ENCODE data around the gene CTSD. TPM values are rescaled to one million over a fixed set of nuclear protein-coding genes. Genes with fewer than 3 reads are reported as not detected.

CTSD gene
- total RNA-seq, 2 experiments from 2014 or later, result 133 to 165 TPM

DNA sequence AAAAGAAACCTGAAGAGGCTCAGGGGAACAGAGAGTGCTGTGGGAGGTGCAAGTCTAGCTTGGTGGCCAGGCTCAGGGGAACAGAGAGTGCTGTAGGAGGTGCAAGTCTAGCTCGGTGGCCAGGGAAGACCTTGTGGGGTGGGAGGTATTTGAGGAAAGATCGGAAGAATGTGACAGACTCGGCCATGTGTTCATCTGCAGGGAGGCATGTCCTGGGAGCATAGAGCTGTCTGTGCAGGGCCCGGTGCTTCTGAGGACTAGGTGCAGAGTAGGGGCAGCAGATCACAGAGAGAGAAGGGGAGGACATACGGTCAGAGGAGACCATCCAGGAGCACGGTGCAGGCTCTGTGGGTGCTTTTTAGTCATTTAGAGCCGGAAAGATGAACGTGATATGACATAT lies 24.2 kb downstream of the CTSD start:
- H3K9me3 Mint-ChIP-seq (ENCODE audit: low read depth), result peaks cover 10% of the 10 kb centered on the region
- H3K27me3 Mint-ChIP-seq, result peaks cover 28% of the 10 kb centered on the region
- CTCF ChIA-PET, result no interaction called here
- ATAC-seq (no peak), DNase-seq (no peak)
- peaks cover 3% of the 10 kb centered on the region for H3K36me3 Mint-ChIP-seq
- no peak overlapping the region for H3K27ac Mint-ChIP-seq
- no peak overlapping the region for H3K4me3 Mint-ChIP-seq
- H3K4me1 Mint-ChIP-seq, result no peaks in the 10 kb centered on the region

DNA sequence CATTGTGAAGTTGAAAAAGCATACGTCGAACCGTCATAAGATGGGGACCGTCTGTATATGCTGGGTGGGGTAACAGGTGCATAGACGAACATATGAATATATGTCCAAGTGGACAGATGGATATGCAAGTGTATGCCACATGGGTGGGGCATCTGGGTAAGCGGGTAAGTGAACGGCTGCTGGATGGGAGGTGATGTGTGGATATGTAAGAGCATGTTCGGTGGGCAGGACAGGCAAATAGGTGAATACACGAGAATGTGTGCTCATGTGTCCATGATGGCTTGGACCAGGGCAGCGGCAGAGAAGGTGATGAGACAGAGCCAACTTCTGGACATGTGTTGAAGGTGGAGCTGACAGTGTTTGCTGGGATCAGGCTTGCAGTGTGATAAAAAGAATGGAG lies 25.3 kb downstream of the CTSD start:
- peaks cover 3% of the 10 kb centered on the region for H3K36me3 Mint-ChIP-seq
- H3K4me3 Mint-ChIP-seq, result no peak overlapping the region
- DNase-seq, result no peak

DNA sequence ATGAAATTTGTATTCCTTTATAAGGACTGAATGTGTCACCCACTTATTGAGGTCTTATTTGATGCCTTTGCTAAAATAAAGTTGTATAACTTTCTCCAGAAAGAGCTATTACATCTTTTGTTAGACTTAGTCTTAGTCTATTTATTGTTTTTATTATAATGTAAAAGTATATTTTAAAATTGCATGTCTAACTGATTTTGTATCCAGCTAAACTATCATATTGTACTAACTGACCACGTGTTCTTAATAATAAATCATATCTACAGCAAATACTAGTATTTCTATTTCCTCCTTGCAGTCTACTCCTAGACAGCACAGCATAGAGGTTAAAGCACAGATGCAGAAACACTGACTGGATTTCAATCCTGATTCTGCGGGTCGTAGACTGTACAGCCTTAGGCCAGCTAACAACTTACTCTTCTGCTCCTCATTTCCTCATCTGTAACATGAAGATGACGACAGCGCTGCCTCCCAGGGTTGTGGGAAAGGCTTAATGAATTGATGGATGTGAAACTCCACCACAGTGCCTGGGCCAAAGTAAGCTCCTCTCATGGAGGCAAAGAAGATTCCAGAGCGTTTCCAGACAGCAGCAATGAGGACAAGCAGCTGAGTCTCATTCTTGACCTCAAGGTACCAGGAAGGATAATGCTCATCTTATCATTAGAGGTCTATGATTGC lies 26.5 kb downstream of the CTSD start:
- H3K9me3 Mint-ChIP-seq (ENCODE audit: low read depth), result peaks cover 10% of the 10 kb centered on the region
- ATAC-seq (no peak), DNase-seq (no peak)
- CTCF ChIA-PET, result interaction anchor here (1.4 kb wide), 1 partner anchor 43 kb away, joined by 6 read pairs; no protein-coding TSS in a partner anchor
- peaks cover 37% of the 10 kb centered on the region for H3K27me3 Mint-ChIP-seq
- H3K4me3 Mint-ChIP-seq, result no peak overlapping the region
- peaks cover 11% of the 10 kb centered on the region for H3K4me1 Mint-ChIP-seq
- H3K27ac Mint-ChIP-seq, result no peak overlapping the region
- H3K36me3 Mint-ChIP-seq, result peaks cover 3% of the 10 kb centered on the region

More for the DNA sequence above, 25.3 kb downstream of the CTSD start:
- no peak overlapping the region for H3K27ac Mint-ChIP-seq
- H3K4me1 Mint-ChIP-seq, result peaks cover 10% of the 10 kb centered on the region
- peaks cover 33% of the 10 kb centered on the region for H3K27me3 Mint-ChIP-seq
- CTCF ChIA-PET, result interaction anchor here (1.4 kb wide), 1 partner anchor 94 kb away, joined by 5 read pairs; no protein-coding TSS in a partner anchor
- H3K9me3 Mint-ChIP-seq (ENCODE audit: low read depth), result peaks cover 10% of the 10 kb centered on the region
- no peak for ATAC-seq

DNA sequence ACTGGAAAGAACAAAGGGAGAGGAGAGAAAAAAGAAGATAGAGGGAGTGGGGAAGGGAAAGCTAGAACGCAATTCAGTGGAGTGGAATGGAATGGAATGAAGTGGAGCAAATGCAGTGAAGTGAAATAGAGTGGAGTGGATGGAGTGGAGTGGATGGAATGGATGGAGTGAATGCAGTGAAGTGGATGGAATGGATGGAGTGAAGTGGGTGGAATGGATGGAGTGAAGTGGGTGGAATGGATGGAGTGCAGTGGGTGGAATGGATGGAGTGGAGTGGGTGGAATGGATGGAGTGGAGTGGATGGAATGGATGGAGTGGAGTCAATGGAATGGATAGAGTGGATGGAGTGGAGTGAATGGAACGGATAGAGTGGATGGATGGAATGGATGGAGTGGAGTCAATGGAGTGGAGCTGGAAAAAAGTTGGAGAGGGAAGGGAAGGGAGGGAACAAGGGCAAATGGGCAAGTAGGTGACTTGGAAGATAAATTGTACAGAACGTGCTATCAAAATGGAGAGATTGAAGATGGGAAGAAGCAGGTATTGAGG lies 27.2 kb downstream of the CTSD start:
- ATAC-seq, result no peak
- peaks cover 13% of the 10 kb centered on the region for H3K4me1 Mint-ChIP-seq
- CTCF ChIA-PET, result interaction anchor here (1.4 kb wide), 1 partner anchor 42 kb away, joined by 6 read pairs; no protein-coding TSS in a partner anchor

DNA sequence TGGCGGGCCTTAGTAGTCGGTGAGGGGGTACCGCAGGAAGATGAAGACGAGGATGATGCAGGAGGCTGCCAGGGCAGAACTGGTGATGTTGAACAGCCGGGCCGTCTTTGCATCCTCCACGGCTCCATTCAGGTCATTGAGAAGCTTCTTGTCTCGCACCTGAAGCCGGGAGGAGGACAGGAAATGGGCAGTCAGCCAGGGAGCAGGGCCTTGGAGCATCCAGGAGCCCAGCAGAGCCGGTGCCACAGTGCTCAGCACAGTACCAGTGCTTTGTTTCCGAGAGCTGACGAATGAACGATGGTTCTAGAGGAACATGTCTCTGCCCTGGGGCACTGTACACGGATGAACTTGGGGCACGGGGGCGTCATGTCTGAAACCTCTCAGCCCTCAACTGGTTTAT lies 28.5 kb downstream of the CTSD start:
- no peak for DNase-seq
- CTCF ChIA-PET, result interaction anchor here (1.8 to 2.8 kb wide), 2 partner anchors 11 to 97 kb away, joined by 5 to 16 read pairs; no protein-coding TSS in a partner anchor
- no peak overlapping the region for H3K27ac Mint-ChIP-seq
- peaks cover 42% of the 10 kb centered on the region for H3K27me3 Mint-ChIP-seq
- H3K4me1 Mint-ChIP-seq, result peaks cover 25% of the 10 kb centered on the region
- ATAC-seq, result no peak
- H3K4me3 Mint-ChIP-seq, result no peak overlapping the region
- peaks cover 19% of the 10 kb centered on the region for H3K9me3 Mint-ChIP-seq (ENCODE audit: low read depth)
- peaks cover 3% of the 10 kb centered on the region for H3K36me3 Mint-ChIP-seq

More for the DNA sequence above, 27.2 kb downstream of the CTSD start:
- peaks cover 44% of the 10 kb centered on the region for H3K27me3 Mint-ChIP-seq
- DNase-seq, result no peak
- H3K9me3 Mint-ChIP-seq (ENCODE audit: low read depth), result peaks cover 11% of the 10 kb centered on the region
- H3K27ac Mint-ChIP-seq, result no peak overlapping the region
- H3K36me3 Mint-ChIP-seq, result peaks cover 3% of the 10 kb centered on the region
- no peak overlapping the region for H3K4me3 Mint-ChIP-seq

DNA sequence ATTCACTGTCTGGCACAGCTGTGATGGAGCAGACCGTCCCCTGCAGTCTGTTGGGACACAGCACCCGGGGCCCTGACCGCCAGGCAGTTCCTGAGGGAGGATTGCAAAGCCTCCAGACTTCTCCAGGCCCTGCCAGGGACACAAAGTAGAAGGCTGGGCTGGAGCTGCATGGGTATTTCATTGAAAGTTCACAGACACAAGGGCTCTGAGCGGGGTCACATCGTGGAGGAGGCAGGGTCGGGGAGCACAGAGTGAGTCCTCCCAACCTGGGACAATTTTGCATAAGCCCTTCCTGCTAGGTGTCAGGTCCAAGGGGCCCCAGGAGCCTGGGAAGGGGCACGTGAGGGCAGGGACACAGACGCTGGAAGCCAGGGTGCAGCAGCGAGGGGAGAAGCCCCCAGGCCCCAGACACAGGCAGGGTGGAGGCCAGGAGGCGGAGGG lies 29.1 kb downstream of the CTSD start:
- DNase-seq (no peak), ATAC-seq (no peak)
- Mint-ChIP-seq H3K27me3 (peaks cover 40% of the 10 kb centered on the region), H3K4me3 (no peak overlapping the region), H3K36me3 (peaks cover 3% of the 10 kb centered on the region), H3K27ac (no peak overlapping the region), H3K4me1 (peaks cover 31% of the 10 kb centered on the region), H3K9me3 (ENCODE audit: low read depth) (peaks cover 19% of the 10 kb centered on the region)
- CTCF ChIA-PET, result interaction anchor here (1.8 to 2.8 kb wide), 2 partner anchors 10 to 97 kb away, joined by 5 to 16 read pairs; no protein-coding TSS in a partner anchor

DNA sequence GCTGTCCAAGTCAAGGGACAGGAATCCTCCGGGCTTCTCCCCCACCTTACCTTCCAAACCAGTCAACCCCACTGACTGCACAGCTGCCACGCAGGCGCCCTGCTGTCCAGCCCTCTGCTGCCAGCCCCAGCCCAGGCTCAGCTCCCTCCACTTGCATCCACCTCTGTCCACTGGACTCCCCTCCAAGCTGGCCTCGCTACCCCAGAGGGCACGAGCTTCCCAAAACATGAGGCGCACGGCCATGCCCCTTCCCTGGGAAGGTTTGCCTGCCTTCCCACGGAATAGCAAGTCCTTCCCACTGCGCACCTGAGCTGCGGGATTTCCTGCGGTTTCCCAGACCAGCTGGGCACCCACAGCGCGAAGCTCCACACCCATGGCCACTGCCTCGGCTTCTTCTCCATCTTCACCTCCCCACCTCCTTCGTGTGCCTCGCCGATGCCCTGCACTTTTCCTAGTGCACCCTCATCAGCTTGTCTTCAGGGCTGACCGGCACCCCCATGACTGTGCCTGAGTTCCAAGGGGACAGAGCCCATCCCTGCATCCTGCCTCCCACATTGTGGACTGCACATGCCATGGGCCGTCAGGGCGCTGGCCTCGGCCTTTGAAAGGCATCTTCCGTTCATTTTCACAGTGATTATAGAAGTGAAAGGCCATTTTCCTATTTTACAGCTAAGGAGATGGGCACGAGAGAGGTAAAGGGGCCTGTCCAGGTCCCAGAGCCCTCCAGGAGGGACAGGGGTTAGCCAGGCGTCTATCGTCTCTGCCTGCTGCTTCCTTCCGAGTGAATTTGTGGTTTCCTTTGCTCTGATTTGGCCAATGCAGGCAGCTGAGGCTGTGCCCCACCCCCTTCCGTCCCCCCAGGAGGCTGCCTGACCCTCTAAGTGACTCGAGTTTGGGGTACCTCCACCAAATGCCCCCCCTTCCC lies 29.7 kb downstream of the CTSD start:
- Mint-ChIP-seq H3K4me3 (no peak overlapping the region), H3K36me3 (peaks cover 3% of the 10 kb centered on the region), H3K9me3 (ENCODE audit: low read depth) (peaks cover 19% of the 10 kb centered on the region), H3K27me3 (peaks cover 36% of the 10 kb centered on the region), H3K4me1 (peaks cover 38% of the 10 kb centered on the region), H3K27ac (no peak overlapping the region)
- CTCF ChIA-PET, result interaction anchor here (1.0 to 2.8 kb wide), 4 partner anchors 10 to 98 kb away, joined by 3 to 16 read pairs (median 5); no protein-coding TSS in a partner anchor
- DNase-seq (no peak), ATAC-seq (no peak)

DNA sequence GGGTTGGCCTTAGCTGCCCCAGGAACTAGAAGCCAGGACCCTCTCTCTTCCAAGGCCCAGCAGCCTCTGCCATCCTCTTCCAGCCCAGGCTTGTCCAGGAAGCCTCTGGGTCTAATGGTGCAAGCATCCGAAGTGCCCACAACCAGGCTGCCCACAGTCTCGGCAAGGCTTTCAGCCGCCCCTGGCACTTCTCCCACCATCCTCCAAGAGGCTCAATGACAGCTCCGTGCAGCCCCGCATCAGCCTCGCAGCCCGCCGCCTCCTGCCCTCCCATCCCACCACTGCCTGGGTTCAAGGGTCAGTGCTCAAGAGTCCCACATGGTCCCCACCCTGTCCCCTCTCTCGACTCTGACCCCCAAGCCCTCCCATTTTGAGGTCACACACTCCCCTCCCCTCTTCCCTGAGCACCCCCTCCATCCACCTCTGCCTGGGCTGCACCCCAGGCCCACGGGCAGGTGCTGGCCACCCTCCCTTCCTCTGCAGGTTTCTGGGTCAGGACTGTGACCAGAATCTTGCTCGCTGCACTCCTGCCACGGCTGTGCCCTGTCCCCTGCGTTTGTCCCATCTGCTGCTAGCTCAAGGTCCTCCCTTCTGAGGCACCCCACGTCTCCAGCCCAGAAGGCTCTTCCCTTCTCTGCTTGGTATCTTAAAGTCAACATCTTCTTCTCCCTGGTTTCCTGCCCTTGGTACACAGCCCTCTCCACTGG lies 30.6 kb downstream of the CTSD start:
- H3K4me1 Mint-ChIP-seq, result peaks cover 45% of the 10 kb centered on the region
- H3K27me3 Mint-ChIP-seq, result peaks cover 36% of the 10 kb centered on the region
- peaks cover 3% of the 10 kb centered on the region for H3K36me3 Mint-ChIP-seq
- DNase-seq, result no peak
- peaks cover 19% of the 10 kb centered on the region for H3K9me3 Mint-ChIP-seq (ENCODE audit: low read depth)
- CTCF ChIA-PET, result interaction anchor here (1.0 to 2.8 kb wide), 3 partner anchors 26 to 99 kb away, joined by 3 to 16 read pairs (median 5); no protein-coding TSS in a partner anchor
- no peak overlapping the region for H3K27ac Mint-ChIP-seq
- no peak for ATAC-seq
- no peak overlapping the region for H3K4me3 Mint-ChIP-seq

DNA sequence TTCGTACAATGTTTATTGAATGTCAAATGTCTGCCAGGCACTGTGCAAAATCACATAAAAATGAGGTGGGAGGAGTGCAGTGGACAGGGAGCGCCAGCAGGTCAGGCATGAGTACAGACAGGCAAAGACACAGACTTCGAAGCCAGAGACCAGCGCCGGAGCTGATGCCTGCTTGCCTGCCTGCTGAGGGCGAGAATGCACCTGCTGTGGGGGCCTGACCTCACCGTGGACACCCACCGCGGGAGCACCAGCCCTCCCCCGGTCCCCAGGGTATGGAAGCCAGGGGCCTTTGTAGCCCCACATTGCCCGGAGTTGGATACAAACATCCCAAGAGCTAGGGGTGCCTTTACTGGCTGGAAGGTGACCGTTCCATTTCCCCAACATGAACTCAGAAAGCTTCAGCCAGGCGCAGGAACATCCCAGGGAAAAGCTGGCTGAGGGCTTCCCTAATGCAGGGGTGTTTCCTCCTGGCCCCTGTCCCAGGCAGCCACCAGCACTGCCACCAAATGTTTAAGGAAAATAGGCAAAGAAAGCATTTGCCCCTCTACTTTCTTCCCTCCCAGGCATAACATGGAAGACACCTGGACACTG lies 31.2 kb downstream of the CTSD start:
- Mint-ChIP-seq H3K27me3 (peaks cover 38% of the 10 kb centered on the region), H3K36me3 (peaks cover 3% of the 10 kb centered on the region), H3K9me3 (ENCODE audit: low read depth) (peaks cover 19% of the 10 kb centered on the region), H3K27ac (no peak overlapping the region), H3K4me3 (no peak overlapping the region), H3K4me1 (peaks cover 51% of the 10 kb centered on the region)
- CTCF ChIA-PET, result interaction anchor here (0.6 to 2.8 kb wide), 4 partner anchors 26 to 100 kb away, joined by 3 to 16 read pairs (median 4); no protein-coding TSS in a partner anchor
- ATAC-seq (no peak), DNase-seq (no peak)

DNA sequence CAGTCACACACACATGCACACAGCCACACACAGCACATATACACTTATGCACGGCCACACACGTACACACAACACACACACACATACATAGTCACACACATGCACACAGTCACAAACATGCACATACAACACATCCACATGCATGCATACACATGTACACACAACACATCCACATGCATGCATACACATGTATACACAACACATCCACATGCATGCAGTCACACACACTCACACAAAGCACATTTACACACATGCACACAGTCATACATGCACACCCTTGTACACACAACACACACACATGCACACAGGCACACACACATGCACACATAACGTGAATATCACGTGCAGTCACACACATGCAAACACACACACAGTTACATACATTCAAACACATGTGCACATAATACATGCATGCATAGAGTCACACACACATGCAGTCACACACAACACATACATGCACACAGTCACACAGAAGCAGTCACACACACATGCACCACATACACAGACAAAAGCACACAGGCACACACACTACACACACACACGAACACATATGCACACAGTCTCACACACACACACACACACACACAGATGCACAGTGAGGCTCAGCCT lies 32.2 kb downstream of the CTSD start:
- CTCF ChIA-PET, result interaction anchor here (0.6 kb wide), 1 partner anchor 54 kb away, joined by 3 read pairs; no protein-coding TSS in a partner anchor
- Mint-ChIP-seq H3K4me1 (peaks cover 60% of the 10 kb centered on the region), H3K9me3 (ENCODE audit: low read depth) (peaks cover 16% of the 10 kb centered on the region), H3K36me3 (peaks cover 2% of the 10 kb centered on the region), H3K27ac (no peak overlapping the region), H3K4me3 (no peak overlapping the region), H3K27me3 (peaks cover 39% of the 10 kb centered on the region)
- DNase-seq (no peak), ATAC-seq (no peak)

DNA sequence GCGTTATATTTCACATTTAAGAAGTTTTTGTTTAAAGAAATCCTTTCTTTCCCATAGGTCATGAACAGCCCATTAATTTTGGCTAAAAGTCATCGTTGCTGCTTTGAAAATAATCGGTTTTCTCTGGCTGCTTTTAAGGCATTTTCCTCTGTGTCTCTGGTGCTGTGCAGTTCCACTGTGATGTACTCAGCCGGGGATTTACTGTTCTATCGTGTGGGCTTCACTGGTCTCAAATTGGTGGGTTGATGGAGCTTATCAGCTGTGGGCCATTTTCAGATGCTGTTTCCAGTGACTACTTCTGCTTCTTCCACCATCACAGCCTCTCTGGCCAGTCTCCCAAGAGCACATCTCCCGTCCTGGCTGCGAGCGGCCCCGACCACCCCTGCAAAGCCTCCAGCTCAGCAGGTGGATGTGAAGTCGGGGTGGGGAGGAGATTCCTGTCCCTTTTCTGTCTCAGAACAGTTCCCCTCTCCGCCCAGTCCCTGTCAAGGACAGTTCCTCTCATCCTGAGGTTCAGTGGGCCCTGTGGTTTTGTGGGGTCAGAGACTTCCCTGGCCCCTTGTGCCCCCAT lies 33.6 kb downstream of the CTSD start:
- Mint-ChIP-seq H3K27ac (peak overlapping the region; percentile 83), H3K9me3 (ENCODE audit: low read depth) (peaks cover 9% of the 10 kb centered on the region), H3K4me3 (no peak overlapping the region), H3K36me3 (no peaks in the 10 kb centered on the region), H3K4me1 (peaks cover 61% of the 10 kb centered on the region), H3K27me3 (peaks cover 28% of the 10 kb centered on the region)
- DNase-seq, result no peak
- ATAC-seq, result no peak
- CTCF ChIA-PET, result interaction anchor here (1.0 to 1.3 kb wide), 5 partner anchors 24 to 102 kb away, joined by 3 to 8 read pairs (median 4); no protein-coding TSS in a partner anchor

DNA sequence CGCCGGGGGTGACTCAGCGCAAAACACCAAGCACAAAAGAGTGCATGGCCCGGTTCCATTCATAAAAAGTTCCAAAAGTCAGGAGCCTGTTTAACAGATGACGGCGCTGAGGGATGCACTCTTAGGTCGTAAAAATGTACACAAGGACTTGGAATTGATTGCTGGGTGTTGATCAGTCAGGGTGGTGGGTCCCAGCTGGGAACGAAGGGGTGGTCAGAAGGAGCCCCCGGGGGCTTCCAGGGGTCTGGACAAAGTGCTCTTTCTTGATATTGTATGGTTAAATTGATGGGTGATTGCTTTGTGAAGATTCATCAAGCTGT lies 34.1 kb downstream of the CTSD start:
- Mint-ChIP-seq H3K4me3 (peak overlapping the region; percentile 41), H3K36me3 (no peaks in the 10 kb centered on the region)

More for the DNA sequence above, 34.1 kb downstream of the CTSD start:
- H3K27me3 Mint-ChIP-seq, result peaks cover 31% of the 10 kb centered on the region
- DNase-seq (no peak), ATAC-seq (no peak)
- peaks cover 9% of the 10 kb centered on the region for H3K9me3 Mint-ChIP-seq (ENCODE audit: low read depth)
- peaks cover 61% of the 10 kb centered on the region for H3K4me1 Mint-ChIP-seq
- CTCF ChIA-PET, result interaction anchor here (1.0 to 1.3 kb wide), 5 partner anchors 23 to 102 kb away, joined by 3 to 8 read pairs (median 4); no protein-coding TSS in a partner anchor
- H3K27ac Mint-ChIP-seq, result peak overlapping the region; percentile 83
